NCI-H82 treated with DMSO at 0.1 percent for 48 hours (cell line): ENCODE results near the gene MNT.

Experiments used
- DNase-seq: peaks from one replicate; lab custom pipeline; 2025; ENCODE audit not compliant: unreplicated experiment; lab: John Stamatoyannopoulos, UW

MNT gene

DNA sequence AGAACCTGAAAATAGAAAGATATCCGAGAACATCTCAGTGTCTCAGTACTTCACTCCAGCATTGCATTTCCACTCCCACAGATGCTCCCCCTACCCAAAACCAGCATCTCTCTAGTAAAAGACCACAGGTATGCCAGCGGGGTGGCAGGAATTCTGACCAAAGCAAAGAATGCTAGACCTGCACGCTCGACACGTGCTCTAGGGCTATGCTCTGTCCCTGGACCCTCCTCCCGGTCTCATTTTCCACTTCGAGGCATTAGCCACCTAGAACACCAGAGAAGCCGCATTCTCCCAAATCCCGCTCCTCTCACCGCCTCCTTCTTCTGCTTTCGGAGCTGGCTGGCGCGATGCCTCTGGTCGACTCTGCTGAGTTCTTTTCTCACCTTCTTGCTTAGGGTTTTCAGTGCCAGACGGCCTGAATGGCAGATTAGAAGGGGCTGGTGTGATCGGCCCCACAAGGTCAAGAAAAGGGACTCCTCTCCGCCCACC, 65.1 kb downstream of the MNT start:
- no peak for DNase-seq
